Measurements from ENCODE around the gene GLIS1.

GRCh38 chr1:53503433-53504217, 235.3 kb downstream of the GLIS1 start:
- TF ChIP-seq CTCF (IDR thresholded peaks at IDR 0.05), result no peak
- TF ChIP-seq POLR2A (IDR thresholded peaks at IDR 0.05), result no peak

All from lower leg skin (tissue), 3 donors.